SK-N-SH (cell line): ENCODE results near the gene PRXL2B. TPM values are rescaled to one million over a fixed set of nuclear protein-coding genes. Genes with fewer than 3 reads are reported as not detected.
"Not testable (repeated sequence)": the region's sequence is repeated elsewhere in the genome, so short reads cannot be mapped to it uniquely, and the experiment has no call there.

ENCODE experiments used
- CTCF ChIA-PET: fragments of 300-600, 350-600 bp; formaldehyde crosslinking; extraction: SDS; loops from one replicate; lab custom pipeline; 2021; lab: Yijun Ruan, JAX
- POLR2A ChIA-PET: fragments of 350-600 bp; sonication (Branson Sonifier 250); formaldehyde crosslinking; extraction: SDS; loops from one replicate; lab custom pipeline; 2020; ENCODE audit warnings: antibody characterized with exemption, inconsistent platforms; lab: Yijun Ruan, JAX
- DNase-seq: peaks from one replicate; pipeline ENCODE4 v3.0.0; 2012
- H2AFZ ChIP-seq: fragments of 200-600 bp; sonication (generic); 2 replicates; pipeline ENCODE4 v1.8.1; 2016; ENCODE audit warnings: antibody characterized with exemption, mild to moderate bottlenecking, low read depth
- H3F3A ChIP-seq: fragments of 200-600 bp; sonication (generic); replicated peaks from 2 replicates; pipeline ENCODE3; 2016; ENCODE audit warnings: antibody characterized with exemption, mild to moderate bottlenecking; ENCODE audit not compliant: insufficient read depth
- H3K27ac ChIP-seq, 2 experiments: fragments of 200-500 bp in 1 of 2; fragments of 200-600 bp in 1 of 2; sonication (Bioruptor generic) in 1 of 2; sonication (generic), shearing (Covaris generic) in 1 of 2; 2 replicates each; pipeline versions ENCODE4 v1.5.1 to v1.6.1; 2014 to 2016; ENCODE audit warnings: low read depth in 2 of 2, inconsistent platforms in 1 of 2, low read length in 1 of 2, mild to moderate bottlenecking in 1 of 2, mixed read lengths in 1 of 2
- H3K27me3 ChIP-seq: fragments of 200-600 bp; sonication (generic), shearing (Covaris generic); 2 replicates; pipeline ENCODE4 v1.6.1; 2016; ENCODE audit warnings: mixed run types; ENCODE audit not compliant: insufficient read depth
- H3K36me3 ChIP-seq, 2 experiments: fragments of 200-500 bp in 1 of 2; fragments of 200-600 bp in 1 of 2; sonication (Bioruptor generic) in 1 of 2; sonication (generic) in 1 of 2; replicated peaks in 1 of 2; 2 replicates each; pipeline versions ENCODE3 to v1.5.1; 2014 to 2016; ENCODE audit warnings: low read length in 1 of 2, mild to moderate bottlenecking in 1 of 2; ENCODE audit not compliant: insufficient read depth in 2 of 2, control insufficient read depth in 1 of 2
- H3K4me1 ChIP-seq, 2 experiments: fragments of 200-500 bp in 1 of 2; fragments of 200-600 bp in 1 of 2; sonication (Bioruptor generic) in 1 of 2; sonication (generic), shearing (Covaris generic) in 1 of 2; 2 replicates each; pipeline versions ENCODE4 v1.5.1 to v1.6.1; 2014 to 2016; ENCODE audit warnings: low read depth in 1 of 2, low read length in 1 of 2, mixed run types in 1 of 2; ENCODE audit not compliant: insufficient read depth in 2 of 2, control insufficient read depth in 1 of 2
- H3K4me2 ChIP-seq: fragments of 200-600 bp; sonication (generic), shearing (Covaris generic); 2 replicates; pipeline ENCODE4 v1.6.1; 2017; ENCODE audit warnings: mixed run types
- H3K4me3 ChIP-seq, 2 experiments: fragments of 200-500 bp in 1 of 2; fragments of 200-600 bp in 1 of 2; sonication (Bioruptor generic) in 1 of 2; sonication (generic), shearing (Covaris generic) in 1 of 2; 2 replicates each; pipeline versions ENCODE4 v1.5.1 to v1.8.1; 2014 to 2016; ENCODE audit warnings: low read depth in 2 of 2, inconsistent platforms in 1 of 2, low read length in 1 of 2, mild to moderate bottlenecking in 1 of 2, mixed read lengths in 1 of 2, moderate library complexity in 1 of 2
- H3K79me2 ChIP-seq: fragments of 200-600 bp; sonication (generic); 2 replicates; pipeline ENCODE4 v1.8.1; 2017; ENCODE audit warnings: mild to moderate bottlenecking; ENCODE audit not compliant: insufficient read depth
- H3K9ac ChIP-seq: fragments of 200-600 bp; sonication (generic); 2 replicates; pipeline ENCODE4 v1.6.1; 2017; ENCODE audit warnings: mixed run types
- H3K9me2 ChIP-seq: fragments of 200-600 bp; sonication (generic); 2 replicates; pipeline ENCODE4 v1.6.1; 2017; ENCODE audit warnings: mixed run types
- H3K9me3 ChIP-seq: fragments of 200-600 bp; sonication (generic); 2 replicates; pipeline ENCODE4 v1.6.1; 2017; ENCODE audit warnings: mixed run types, mild to moderate bottlenecking, moderate library complexity
- H4K20me1 ChIP-seq: fragments of 200-600 bp; sonication (generic); 2 replicates; pipeline ENCODE4 v1.6.1; 2017; ENCODE audit warnings: mild to moderate bottlenecking, mixed run types; ENCODE audit not compliant: insufficient read depth
- CHD2 ChIP-seq: fragments of 150-350 bp; IDR thresholded peaks from 2 replicates; pipeline ENCODE4 v1.6.1; 2018; ENCODE audit warnings: low read length; ENCODE audit not compliant: partially characterized antibody
- CTCF ChIP-seq: fragments of 200-600 bp; sonication (generic); IDR thresholded peaks from 2 replicates; pipeline ENCODE4 v1.6.1; 2017; ENCODE audit warnings: antibody characterized with exemption, mild to moderate bottlenecking, moderate library complexity
- EP300 ChIP-seq, 2 experiments: IDR thresholded peaks; 2 replicates each; pipeline versions ENCODE4 v1.4.0 to v1.6.1; 2012; ENCODE audit warnings: borderline replicate concordance in 1 of 2, low read depth in 1 of 2, low read length in 1 of 2
- FOXM1 ChIP-seq: IDR thresholded peaks from 2 replicates; pipeline ENCODE4 v1.4.0; 2012; ENCODE audit warnings: low read depth, mild to moderate bottlenecking
- GABPA ChIP-seq: IDR thresholded peaks from 2 replicates; pipeline ENCODE4 v1.4.0; 2012; ENCODE audit warnings: low read depth, mild to moderate bottlenecking
- GATA2 ChIP-seq: sonication (generic); formaldehyde crosslinking; IDR thresholded peaks from 2 replicates; pipeline ENCODE4 v1.5.0; 2020; ENCODE audit warnings: mild to moderate bottlenecking, missing genetic modification reagents
- MXI1 ChIP-seq: IDR thresholded peaks from 2 replicates; pipeline ENCODE4 v1.6.1; 2012; ENCODE audit warnings: mild to moderate bottlenecking, low read depth, low read length, improper control_type of control experiment
- NRF1 ChIP-seq: IDR thresholded peaks from 2 replicates; pipeline ENCODE4 v1.6.1; 2012; ENCODE audit warnings: low read depth, mild to moderate bottlenecking, low read length
- POLR2AphosphoS5 ChIP-seq: IDR thresholded peaks from 2 replicates; pipeline ENCODE4 v1.6.1; 2012; ENCODE audit warnings: low read depth, low read length
- RXRA ChIP-seq: IDR thresholded peaks from 2 replicates; pipeline ENCODE4 v1.4.0; 2012; ENCODE audit warnings: low read depth, mild to moderate bottlenecking, borderline replicate concordance
- SMC3 ChIP-seq: IDR thresholded peaks from 2 replicates; pipeline ENCODE4 v1.6.1; 2012; ENCODE audit warnings: low read depth, low read length, improper control_type of control experiment
- TCF12 ChIP-seq: IDR thresholded peaks from 2 replicates; pipeline ENCODE4 v1.4.0; 2012
- TEAD4 ChIP-seq: IDR thresholded peaks from 2 replicates; pipeline ENCODE4 v1.4.0; 2012; ENCODE audit warnings: mild to moderate bottlenecking, borderline replicate concordance; ENCODE audit not compliant: insufficient read depth
- YY1 ChIP-seq: IDR thresholded peaks from 2 replicates; pipeline ENCODE4 v1.4.0; 2012; ENCODE audit warnings: low read depth, mild to moderate bottlenecking
- WGBS: methylation state at CpG from one replicate; pipeline ENCODE4 v1.1.6; 2017; ENCODE audit warnings: low lambda C conversion rate; 5-methylcytosine and 5-hydroxymethylcytosine counted together
- polyA plus RNA-seq, 3 experiments: library from polyadenylated mRNA; depleted of rRNA; stranded (reverse); fragments of >200 nt; gene quantifications; 2 replicates each; pipeline ENCODE4 v1.2.3, GENCODE V29; 2012
- TF ChIP-seq, protein P1 (sequence below): fragments of 150-350 bp; IDR thresholded peaks from 2 replicates; pipeline ENCODE4 v1.6.1; 2017; ENCODE audit warnings: antibody characterized with exemption, low read length, low read depth, borderline replicate concordance

Gene PRXL2B
- polyA plus RNA-seq, 1 of the 3 experiments (the other 2 are of a cell fraction) = 33.7 TPM

DNA sequence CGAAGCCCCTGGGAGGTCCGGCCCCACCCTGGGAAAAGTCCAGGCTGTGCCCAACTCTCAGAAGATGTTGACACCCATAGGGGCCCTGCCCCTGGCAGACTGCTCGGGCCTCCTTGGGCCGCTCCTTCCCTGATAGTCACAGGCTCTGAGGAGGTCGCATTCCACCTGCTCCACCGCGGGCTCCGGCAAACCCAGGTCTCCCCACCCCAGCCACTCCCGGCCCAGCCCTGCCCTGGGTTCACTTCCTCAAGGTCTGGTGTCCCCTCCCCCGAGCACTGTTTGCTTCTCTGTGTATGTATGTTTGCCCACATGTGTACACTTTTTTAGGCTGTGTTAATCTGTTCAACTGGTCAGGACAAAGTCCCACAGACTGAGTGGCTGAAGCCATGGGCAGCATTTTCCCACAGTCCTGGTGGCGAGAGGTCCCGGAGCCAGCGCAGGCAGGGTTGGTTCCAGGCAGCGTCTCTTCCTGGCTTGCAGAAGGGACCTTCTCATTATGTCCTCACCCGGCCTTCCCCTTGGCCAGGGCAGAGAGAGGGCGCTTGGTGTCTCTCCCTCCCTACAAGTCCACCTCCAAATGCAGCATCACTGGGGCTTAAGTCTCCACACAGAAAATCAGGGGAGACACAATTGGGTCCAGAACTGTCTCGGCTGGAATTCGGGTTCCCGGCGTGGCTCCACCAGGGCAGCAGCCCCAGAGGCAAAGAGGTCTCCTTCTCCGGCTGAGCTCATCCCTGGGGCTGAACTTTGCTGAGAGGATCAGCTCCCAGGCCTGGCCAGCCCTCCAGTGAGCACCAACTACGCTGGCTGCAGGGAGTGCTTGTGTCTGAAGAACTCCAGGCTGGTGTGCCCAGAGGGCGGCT is 10.5 kb upstream of the PRXL2B start:
- no peaks in the 10 kb centered on the region for H3K9me3 ChIP-seq
- H3K27ac ChIP-seq = no peak overlapping the region
- H3K79me2 ChIP-seq = no peaks in the 10 kb centered on the region
- H3F3A ChIP-seq = no peaks in the 10 kb centered on the region
- H2AFZ ChIP-seq = no peak overlapping the region
- H3K36me3 ChIP-seq = no peaks in the 10 kb centered on the region
- TF ChIP-seq TEAD4 (no peak), NRF1 (no peak), POLR2AphosphoS5 (no peak)
- CTCF ChIA-PET = no interaction called here
- H3K9me2 ChIP-seq = no peaks in the 10 kb centered on the region
- DNase-seq = no peak
- H3K27me3 ChIP-seq = no peaks in the 10 kb centered on the region
- H3K4me1 ChIP-seq = no peaks in the 10 kb centered on the region; a peak in 1 of 4 replicates
- H3K9ac ChIP-seq = no peak overlapping the region
- 51% methylated on average over 11 of the region's 23 CpGs for WGBS
- no peaks in the 10 kb centered on the region for H4K20me1 ChIP-seq
- H3K4me3 ChIP-seq = no peak overlapping the region
- POLR2A ChIA-PET = no interaction called here
- no peak overlapping the region for H3K4me2 ChIP-seq

DNA sequence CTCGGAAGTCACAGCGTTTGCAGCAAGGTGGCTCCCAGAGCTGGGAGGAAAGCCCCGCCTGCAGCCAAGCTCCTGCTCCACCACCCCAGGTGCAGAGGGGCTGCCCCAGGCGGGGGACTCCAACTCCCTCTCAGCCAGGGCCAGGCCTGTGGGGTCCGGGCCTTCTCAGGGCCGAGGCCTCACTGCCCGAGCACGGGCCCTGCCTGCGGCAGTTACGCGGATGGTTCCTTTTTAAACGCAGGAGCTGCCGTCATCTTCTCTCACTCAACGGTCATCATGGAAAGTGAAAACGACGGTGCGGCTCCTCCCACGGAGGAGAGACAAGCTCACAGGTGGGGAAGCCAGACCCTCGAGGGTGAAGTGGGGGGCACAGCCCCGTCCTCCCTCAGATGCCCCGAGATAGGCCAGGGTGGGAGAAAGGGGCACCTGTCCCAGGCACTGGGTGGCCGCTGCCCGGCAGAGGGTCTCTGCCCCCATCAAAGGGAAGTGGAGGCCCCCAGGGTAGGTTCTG is 9.0 kb upstream of the PRXL2B start:
- H3K9me3 ChIP-seq, CTCF ChIA-PET, H3K9ac ChIP-seq, H3K36me3 ChIP-seq, DNase-seq, H3K4me2 ChIP-seq, POLR2A ChIA-PET, H2AFZ ChIP-seq, H3F3A ChIP-seq, H3K79me2 ChIP-seq, H3K27me3 ChIP-seq, H3K27ac ChIP-seq, H3K4me3 ChIP-seq, H3K4me1 ChIP-seq, H4K20me1 ChIP-seq, H3K9me2 ChIP-seq: not testable (repeated sequence)
- 64% methylated on average over 7 of the region's 23 CpGs for WGBS

GRCh38 chr1:2578758-2579118 is 7.8 kb upstream of the PRXL2B start:
- CTCF ChIA-PET = no interaction called here
- H3K9me2 ChIP-seq = no peaks in the 10 kb centered on the region

More at GRCh38 chr1:2578758-2579118, 7.8 kb upstream of the PRXL2B start:
- Histone ChIP-seq H3K4me1 (peaks cover 0 to 3% of the 10 kb centered on the region in 2 experiments; a peak in 1 of 4 replicates), H3F3A (no peaks in the 10 kb centered on the region), H3K27ac (no peak overlapping the region), H3K27me3 (no peaks in the 10 kb centered on the region), H3K36me3 (no peaks in the 10 kb centered on the region), H3K4me2 (no peak overlapping the region), H3K79me2 (no peaks in the 10 kb centered on the region), H4K20me1 (no peaks in the 10 kb centered on the region), H3K9me3 (no peaks in the 10 kb centered on the region), H3K9ac (no peak overlapping the region), H3K4me3 (no peak overlapping the region), H2AFZ (no peak overlapping the region)
- TF ChIP-seq TEAD4 = no peak
- no peak for TF ChIP-seq GATA2
- no peak for TF ChIP-seq GABPA
- no peak for TF ChIP-seq SMC3
- TF ChIP-seq CHD2 = no peak
- TF ChIP-seq POLR2AphosphoS5 = no peak
- no peak for TF ChIP-seq FOXM1
- TF ChIP-seq, protein P1, sequence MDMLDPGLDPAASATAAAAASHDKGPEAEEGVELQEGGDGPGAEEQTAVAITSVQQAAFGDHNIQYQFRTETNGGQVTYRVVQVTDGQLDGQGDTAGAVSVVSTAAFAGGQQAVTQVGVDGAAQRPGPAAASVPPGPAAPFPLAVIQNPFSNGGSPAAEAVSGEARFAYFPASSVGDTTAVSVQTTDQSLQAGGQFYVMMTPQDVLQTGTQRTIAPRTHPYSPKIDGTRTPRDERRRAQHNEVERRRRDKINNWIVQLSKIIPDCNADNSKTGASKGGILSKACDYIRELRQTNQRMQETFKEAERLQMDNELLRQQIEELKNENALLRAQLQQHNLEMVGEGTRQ = no peak
- no peak for TF ChIP-seq YY1
- no peak for TF ChIP-seq NRF1
- TF ChIP-seq CTCF = no peak
- no peak for TF ChIP-seq RXRA
- TF ChIP-seq EP300 (IDR thresholded peaks at IDR 0.05; ENCODE audit: borderline replicate concordance in 1 of 2, low read depth in 1 of 2, low read length in 1 of 2) = no peak
- no peak for TF ChIP-seq TCF12
- no peak for TF ChIP-seq MXI1
- DNase-seq = no peak
- POLR2A ChIA-PET = no interaction called here
- WGBS = 70% methylated on average over 4 of the region's 4 CpGs
